Left cardiac atrium (tissue), 4 donors: Measurements from ENCODE around the gene IL3. TPM values are rescaled to one million over a fixed set of nuclear protein-coding genes. Genes with fewer than 3 reads are reported as not detected.
A peak's percentile ranks its signal among the peaks of the same experiment; 100 is the strongest.

Source experiments
- ATAC-seq, 2 donors: fragments of 200-7000 bp; cut with Tn5 transposase; one replicate each; pipeline ENCODE4 v1.9.1; 2020; ENCODE audit warnings: mild to moderate bottlenecking in 2 of 2, moderate library complexity in 2 of 2
- DNase-seq: peaks from one replicate; pipeline ENCODE4 v3.0.0-alpha.2; 2020
- intact Hi-C, 2 donors: fragments of 100-400 bp; cut with DNase I; formaldehyde crosslinking; loops; one replicate each; pipeline versions ENCODE4 v1.14.1 to v1.15.1; 2022 to 2023
- total RNA-seq, 2 donors: library from RNA; stranded (reverse); fragmentation: NEBNext Ultra II Directional; extraction: Animal tissue kit (Norgen Biotek cat#: 25700); gene quantifications; one replicate each; pipeline ENCODE4 v1.2.1, GENCODE V29; 2021
- donor health status: DM: no; HTN: yes; CAD: no.
- donor health status: DM: no; HTN: yes; CAD: no; lungs with severe emphysema.
- donor health status: DM: yes; HTN: yes; CAD: no.
- donor health status: Dilated cardiomyopathy.

Gene IL3
- total RNA-seq, 2 donors from 2014 or later, result not detected

DNA sequence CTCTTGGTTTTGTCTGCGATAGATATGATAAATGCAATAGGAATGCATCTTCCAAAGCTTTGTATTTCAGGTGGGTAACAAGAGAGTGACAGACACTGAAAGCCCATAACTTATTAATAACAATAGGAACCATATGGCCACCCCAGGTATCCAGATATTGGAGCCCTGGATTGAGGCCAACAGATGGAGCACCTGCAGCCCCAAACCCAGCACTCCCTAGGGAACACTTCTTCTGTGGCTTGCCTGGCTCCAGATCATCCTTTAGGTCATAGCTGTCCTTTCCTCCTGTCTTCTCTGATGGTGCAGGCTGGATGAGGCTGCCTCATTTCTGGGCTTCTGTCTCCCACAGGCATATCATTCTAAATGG lies 5.0 kb upstream of the IL3 start:
- DNase-seq (no peak), ATAC-seq (no peak)
- intact Hi-C loops, result no loop called here

DNA sequence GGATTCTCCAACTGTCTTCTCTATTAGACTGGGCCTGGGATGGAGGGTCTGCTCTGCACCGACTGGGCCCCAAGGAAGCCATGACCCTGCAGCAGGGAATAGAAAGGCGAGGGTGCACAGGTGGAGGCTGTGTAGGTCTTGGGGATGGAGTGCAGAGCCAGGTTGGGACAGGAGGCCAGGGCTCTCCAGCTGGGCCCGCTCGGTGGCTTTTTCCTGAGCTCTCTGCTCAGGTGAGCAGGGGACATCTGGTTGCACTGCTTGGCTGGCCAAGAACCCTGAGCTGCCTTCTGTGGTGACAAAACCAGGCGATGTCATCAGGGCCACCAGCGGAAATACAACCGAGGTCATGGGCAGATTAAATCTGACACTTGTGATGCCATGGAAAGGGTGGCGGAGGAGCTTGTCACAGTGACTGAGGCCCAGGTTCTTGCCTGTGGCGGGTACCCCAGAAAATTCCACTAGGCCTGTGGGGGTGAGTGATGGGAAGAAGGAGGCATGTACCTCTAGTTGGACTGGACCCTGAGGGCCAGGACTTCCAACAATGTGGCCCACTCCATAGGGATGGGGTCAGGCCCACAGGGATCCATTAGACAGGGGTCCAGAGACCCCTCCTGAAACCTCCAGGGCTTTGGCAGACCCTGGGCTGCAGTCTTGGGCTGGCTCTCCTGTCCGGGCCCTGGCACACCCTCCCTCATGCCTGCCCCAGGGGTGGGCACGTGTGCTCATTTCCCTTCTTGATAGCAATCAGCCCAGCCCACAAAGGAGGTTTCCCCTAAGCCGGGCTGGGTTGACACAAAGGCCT lies 4.4 kb upstream of the IL3 start:
- no peak for DNase-seq
- intact Hi-C loops, result no loop called here
- peak; percentile 21 to 43 for ATAC-seq

DNA sequence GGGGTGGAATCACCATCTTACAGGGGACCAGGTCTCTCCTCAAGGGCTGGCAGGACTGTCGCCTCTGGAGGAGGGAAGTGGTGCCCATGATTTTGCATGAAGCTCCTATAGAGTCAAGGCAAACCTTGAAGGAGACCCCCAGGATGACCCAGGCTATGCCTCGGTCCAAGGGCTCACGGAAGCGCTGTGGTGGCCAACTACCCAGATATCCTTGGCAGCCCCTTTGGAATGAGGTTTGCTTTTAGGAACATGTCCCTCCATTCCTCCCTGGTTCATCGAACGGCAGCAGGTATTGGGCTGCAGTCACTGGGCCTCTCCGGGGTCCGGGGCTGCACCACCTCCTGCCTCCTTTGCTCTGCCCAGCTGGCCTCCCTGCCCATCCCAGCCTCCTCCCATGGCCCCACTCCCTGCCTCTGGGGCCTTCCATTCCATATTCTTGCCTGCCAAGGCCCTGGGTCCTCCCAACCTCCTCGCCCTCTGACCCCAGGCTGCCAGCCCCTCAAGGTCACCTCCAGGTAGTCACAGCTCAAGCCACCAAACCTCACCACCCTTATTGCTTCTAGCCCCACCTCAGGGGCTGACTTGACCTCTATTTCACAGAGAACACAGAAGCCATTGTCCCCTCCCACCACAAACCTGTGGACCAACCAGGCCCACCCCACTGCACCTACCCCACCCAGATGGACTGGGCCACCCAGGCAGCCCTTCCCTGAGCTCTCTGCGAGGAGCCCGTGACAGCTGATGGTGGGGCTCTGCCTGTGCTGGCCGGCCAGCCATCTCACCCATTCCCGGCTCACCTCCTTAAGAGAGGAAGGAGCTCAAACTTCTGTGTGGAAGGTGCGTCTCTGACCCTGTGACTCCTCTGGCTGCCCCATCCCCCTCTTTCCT lies 3.6 kb upstream of the IL3 start:
- intact Hi-C loops, result no loop called here
- ATAC-seq (no peak), DNase-seq (no peak)

DNA sequence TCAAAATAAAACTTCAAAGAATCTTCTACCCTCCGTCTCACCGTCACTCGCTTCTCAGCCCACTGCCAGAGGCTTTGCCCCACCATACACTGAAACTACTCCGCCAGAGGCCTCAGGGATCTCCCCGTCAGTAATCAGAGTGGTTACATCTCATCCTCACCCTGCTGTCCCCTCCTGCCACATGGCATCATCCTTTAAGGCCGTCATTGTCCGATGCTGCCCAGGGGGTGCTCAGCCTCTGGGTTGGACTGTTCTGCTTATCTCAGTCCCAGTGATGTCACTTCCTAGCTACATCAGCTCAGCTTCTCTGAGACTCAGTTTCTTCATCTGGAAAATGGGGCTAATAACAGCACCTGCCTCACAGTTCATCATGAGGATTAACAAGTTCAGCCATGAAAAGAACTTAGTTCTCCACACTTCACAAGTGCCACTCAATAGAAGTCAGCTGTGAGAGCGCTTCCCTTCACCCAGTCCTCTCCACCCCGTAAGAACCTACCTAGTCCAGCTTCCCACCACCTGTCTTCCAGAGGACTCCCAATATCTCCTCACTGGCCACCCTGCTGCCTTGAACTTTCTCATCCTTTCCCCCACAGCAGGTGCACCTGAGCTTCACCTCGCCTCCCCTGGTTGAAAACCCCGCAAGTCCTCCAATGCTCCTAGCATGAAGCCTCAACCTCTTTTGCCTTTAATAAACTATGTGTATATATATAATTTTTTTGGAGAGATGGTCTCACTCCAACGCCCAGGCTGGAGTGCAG lies 2.8 kb upstream of the IL3 start:
- intact Hi-C loops, result no loop called here
- DNase-seq, result no peak

DNA sequence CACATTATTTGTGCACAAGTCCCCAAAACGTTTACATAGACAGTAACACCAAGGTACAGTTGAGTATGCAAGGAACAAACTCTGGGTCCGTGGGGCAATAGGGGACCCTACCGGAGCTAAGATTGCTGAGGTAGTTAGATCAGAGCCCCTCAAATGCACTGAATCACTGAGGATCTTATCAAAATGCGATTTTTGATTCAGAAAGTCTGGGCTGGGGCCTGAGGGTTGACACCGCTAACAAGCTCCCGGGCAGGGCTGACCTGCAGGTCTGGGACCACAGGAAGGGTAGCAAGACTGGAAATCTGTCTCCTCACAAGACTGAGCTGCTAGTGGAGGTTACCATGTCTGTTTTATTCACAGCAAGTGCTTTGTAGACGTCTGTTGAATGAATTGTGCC lies 1.8 kb upstream of the IL3 start:
- ATAC-seq, result no peak
- no peak for DNase-seq
- intact Hi-C loops, result no loop called here

More for the DNA sequence above, 2.8 kb upstream of the IL3 start:
- no peak for ATAC-seq

DNA sequence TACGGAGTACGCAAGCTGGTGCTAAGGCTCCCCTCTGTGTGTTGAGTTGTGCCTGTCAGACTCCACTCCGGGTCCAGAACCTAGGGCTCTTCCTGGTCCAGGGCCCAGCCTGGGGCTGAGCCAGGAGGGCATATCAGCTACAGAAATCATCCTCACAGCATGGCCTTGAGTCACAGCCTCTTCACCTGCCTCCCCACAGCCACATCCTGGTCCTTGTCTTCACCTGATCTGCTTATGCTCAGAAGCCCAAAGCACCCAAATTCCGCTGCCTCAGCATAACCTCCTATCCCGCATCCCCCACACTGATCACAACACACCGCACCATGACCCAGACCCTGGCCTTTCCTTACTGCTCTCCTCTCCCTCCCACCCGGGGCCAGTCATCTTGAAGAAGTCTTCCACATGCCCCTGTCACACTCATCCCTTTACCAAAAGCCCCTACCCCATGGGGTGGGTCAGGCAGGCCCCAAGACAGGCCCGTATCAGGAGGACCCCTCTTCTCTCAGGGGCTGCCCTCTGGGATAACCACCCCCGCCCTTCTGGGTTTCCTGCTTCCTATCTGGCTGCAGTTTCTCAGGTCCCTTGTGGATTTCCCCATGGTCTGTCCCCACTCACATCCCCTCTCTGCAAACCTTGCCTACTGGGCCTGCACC lies 1.3 kb upstream of the IL3 start:
- no peak for DNase-seq
- intact Hi-C loops, result no loop called here
- ATAC-seq, result no peak

DNA sequence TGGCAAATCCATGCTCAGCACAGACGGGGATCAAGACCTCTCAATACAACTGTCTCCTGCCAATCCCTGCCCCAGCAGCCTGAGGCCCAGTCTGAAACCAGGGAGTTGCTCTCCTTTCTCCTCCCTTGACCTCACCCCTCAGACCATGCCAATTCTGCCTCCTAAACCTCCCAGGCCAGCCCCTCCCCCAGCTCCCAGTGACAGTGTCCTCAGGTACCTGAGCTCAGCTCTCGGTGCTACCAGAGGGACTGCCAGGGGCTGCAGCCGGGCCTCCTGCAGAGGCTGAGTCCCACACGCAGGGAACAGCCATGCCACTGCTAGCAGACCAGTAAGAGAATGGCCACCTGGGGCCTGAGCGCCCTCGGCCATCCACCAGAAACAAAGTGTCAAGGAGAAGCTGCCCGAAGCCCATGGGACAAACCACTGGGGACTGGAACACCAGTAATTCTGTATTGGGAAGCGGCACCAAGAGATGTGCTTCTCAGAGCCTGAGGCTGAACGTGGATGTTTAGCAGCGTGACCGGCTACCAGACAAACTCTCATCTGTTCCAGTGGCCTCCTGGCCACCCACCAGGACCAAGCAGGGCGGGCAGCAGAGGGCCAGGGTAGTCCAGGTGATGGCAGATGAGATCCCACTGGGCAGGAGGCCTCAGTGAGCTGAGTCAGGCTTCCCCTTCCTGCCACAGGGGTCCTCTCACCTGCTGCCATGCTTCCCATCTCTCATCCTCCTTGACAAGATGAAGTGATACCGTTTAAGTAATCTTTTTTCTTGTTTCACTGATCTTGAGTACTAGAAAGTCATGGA lies 557 bp upstream of the IL3 start:
- intact Hi-C loops, result loop anchor here in 1 of 2 donors (10.0 kb wide), 1 partner anchor 135 kb away; no protein-coding TSS in a partner anchor
- DNase-seq (no peak), ATAC-seq (no peak)

DNA sequence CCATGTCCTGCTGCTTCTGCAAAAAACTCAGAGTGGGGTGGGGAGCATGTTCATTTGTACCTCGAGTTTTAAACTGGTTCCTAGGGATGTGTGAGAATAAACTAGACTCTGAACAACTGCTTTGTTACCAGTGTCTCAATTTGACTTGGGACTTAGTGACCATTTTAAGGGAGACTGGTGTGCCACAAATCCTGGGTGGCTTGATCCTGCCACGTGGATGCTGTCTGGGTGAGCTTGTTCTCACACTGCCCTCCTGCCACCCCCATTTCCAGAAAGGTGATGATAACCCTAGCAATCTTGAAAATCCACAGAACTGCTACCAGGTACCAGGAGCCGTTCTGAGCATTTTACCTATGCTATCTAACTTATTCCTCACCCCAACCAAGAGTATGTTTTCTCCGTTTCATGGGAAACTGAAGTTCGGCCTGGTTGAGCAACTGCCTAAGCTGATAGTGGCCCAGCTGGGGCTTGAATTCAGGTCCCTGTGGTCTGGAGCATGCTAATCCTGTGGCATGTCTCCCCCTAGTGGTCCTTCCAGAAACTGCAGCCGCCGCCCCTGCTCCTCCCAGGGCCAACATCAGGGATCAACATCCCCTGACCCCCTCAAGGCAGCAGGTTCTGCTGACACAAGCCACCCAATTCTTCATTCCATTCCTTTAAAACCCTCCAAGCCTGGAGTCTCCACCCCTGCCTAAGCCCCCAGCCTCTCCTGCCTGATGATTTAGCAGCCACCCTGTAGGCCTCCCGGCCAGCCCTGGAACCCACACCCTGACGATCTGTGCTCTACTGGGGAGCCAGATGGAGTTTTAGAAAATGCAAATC lies 2.8 kb downstream of the IL3 start:
- DNase-seq, result peak; percentile 70

DNA sequence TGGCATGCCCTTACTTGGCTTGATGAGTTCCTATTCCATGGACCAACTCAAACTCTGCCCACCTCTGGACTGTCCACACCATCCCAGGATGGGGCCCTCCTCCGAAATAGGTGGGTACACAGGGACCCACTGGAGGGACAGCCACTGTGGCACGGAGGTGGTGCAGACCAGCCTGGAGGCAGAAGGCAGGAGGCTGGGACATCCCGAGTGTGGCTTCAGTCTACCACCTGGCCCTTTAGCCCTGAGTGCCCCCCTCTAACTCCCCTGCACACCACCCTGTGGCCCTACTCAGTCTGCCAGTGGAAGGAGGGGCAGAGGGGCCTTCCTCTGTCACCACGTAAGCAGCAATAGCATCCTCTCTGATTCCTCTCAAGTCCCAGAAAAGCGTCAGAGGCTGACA lies 3.7 kb downstream of the IL3 start:
- intact Hi-C loops, result loop anchor here in 1 of 2 donors (10.0 kb wide), 1 partner anchor 131 kb away; no protein-coding TSS in a partner anchor
- ATAC-seq (no peak), DNase-seq (no peak)

More for the DNA sequence above, 2.8 kb downstream of the IL3 start:
- intact Hi-C loops, result loop anchor here in 1 of 2 donors (10.0 kb wide), 1 partner anchor 132 kb away; no protein-coding TSS in a partner anchor
- ATAC-seq, result peak; percentile 50 to 70

DNA sequence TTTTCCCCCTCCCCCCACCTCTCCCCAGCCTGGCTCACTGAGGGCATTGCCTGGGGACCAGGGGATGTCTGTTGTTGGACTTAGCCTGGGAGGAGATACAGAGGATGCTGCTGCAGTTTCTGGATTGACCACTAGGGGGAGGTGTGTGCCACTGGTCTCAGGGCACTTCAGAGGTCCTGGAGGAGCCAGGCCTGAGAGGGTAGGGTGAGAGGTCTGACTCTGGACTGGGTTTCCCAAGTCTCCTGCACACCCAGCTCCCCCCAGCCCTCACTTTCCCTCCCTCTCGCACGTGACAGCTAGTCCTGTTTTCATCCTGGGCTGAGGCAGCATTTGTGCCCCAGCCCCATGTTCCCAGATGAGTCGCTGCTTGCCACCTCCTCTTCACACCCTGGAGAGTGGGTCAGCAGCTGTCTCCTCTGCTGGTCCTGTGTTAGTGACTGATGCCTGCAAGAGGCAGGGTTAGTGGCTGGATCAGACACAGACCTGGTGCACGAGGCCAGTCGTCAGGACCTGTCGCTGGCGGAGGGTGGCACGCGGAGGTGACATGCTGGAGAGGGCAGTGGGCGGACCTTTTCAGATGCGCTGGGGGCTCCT lies 4.4 kb downstream of the IL3 start:
- DNase-seq, result peak; percentile 74
- intact Hi-C loops, result loop anchor here in 1 of 2 donors (5.0 to 10.0 kb wide), 2 partner anchors 67 to 130 kb away; no protein-coding TSS in a partner anchor
- peak; percentile 79 for ATAC-seq

DNA sequence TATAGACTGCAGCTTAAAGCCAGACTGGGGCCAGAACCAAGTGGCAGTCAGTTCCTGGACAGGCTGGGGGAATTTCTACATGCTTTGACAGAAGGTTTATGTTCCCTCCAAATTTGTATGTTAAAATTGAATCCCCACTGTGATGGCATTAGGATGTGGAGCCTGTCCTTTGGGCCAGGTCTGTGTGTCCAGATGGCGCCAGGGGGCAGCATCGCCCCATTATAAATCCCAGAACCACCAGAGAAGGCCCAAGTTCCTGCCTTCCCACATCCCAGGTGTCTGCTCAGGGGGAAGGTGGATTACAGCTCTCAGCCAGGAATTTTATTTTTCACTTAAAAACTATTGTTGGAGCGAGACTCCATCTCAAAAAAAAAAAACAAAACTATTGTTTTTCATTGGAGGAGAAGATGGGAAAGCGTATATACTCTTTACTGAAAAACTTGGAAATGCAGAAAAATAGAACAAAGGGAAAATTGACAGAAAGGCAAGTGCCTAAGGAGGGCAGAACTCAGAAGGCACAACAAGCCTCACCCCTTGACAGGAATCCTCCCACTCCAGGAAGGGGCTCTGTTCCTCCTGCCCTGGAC lies 5.0 kb downstream of the IL3 start:
- DNase-seq (peak; percentile 46), ATAC-seq (peak; percentile 36 to 59)
- intact Hi-C loops, result loop anchor here in 1 of 2 donors (5.0 to 10.0 kb wide), 2 partner anchors 67 to 129 kb away; no protein-coding TSS in a partner anchor

DNA sequence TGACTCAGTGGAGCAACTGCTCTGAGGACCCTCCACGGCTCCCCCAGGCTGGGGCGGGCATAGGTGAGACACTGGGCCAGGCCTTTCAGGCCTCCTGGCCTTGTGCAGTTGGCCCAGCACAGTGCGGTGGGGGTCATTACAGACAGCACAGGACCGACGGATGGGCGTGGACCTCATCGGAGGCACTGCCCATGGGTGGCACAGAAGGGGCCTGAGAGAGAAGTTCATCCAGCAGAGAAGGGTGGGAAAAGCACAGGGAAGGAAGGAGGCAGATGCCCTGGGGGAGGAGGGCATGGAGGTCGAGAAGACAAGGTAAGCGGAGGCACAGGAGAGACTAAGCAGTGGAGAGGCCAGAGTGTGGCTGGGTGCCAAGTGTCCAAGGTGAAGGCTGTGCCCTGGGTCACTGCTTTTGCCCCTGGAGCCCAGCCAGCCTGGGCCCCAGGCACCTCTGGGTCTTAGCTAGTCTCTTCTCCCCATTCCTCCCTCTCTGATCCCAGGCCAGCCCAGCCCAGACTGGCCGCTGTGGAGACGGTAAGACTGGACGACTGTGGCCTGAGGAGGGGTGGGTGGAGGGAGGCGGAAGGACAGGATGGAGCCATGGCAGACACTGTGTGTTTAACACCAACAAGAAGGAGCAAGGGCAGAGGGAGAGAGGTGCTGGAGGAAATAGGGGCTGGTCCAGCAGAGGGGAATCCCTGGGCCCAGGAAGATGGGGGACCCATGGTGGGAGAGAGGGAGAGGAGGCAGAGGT lies 5.7 kb downstream of the IL3 start:
- intact Hi-C loops, result loop anchor here in 1 of 2 donors (5.0 to 10.0 kb wide), 2 partner anchors 66 to 129 kb away; no protein-coding TSS in a partner anchor
- DNase-seq, result no peak
- ATAC-seq, result no peak

DNA sequence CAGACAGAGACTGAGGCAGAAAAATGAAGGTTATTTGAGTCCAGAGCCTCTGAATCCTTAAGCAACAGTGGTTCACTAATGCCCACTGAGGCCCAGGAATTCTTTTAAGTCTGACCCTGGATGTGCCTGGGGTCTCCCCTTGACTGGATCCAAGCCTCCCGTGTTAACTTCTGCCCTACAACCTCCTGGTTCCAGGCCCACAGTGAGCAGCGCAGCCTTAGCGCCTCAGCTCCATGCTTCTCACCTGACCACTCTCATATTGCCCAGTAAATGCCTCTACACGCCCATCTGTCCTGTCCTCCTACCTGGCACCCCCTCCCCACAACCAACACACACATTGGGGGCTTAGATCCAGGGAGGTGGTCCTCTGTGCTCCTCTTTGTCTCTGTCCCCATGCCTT lies 6.4 kb downstream of the IL3 start:
- ATAC-seq (no peak), DNase-seq (no peak)
- intact Hi-C loops, result loop anchor here in 1 of 2 donors (5.0 to 10.0 kb wide), 2 partner anchors 65 to 128 kb away; no protein-coding TSS in a partner anchor

DNA sequence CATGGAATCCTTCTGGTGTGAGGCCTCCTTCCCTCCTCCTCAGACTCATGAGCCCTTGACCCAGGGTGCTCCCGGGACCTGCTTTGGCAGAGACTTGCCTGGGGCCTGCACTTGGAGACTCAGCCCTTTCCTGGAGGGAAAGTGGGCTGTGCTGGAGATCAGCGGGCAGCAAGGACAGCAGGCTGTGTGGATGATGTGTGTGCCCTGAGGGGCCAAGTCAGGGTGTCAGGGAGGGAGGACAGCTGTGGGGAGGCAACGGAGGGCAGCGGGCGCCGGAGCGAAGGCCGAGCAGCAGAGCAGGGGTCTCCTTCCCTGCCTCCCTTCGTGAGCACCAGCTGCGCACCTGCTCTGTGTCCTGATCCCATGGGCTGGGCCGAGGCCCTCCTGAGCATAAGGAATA lies 7.0 kb downstream of the IL3 start:
- ATAC-seq (no peak), DNase-seq (no peak)
- intact Hi-C loops, result loop anchor here in 1 of 2 donors (5.0 to 10.0 kb wide), 2 partner anchors 65 to 127 kb away; no protein-coding TSS in a partner anchor
